NB4 (cell line): ENCODE results near the gene SH3PXD2A.

Source experiments
- CTCF ChIP-seq: IDR thresholded peaks from one replicate; pipeline ENCODE4 v1.5.1; 2012; ENCODE audit warnings: low read depth, low read length
- MYC ChIP-seq: IDR thresholded peaks from 2 replicates; pipeline ENCODE4 v1.6.1; 2011; ENCODE audit warnings: low read depth, low read length
- POLR2A ChIP-seq: IDR thresholded peaks from 2 replicates; pipeline ENCODE4 v1.6.1; 2011; ENCODE audit warnings: mild to moderate bottlenecking; ENCODE audit not compliant: insufficient read length; ENCODE audit errors: extremely low read depth

GRCh38 chr10:103712898-103713498, 142.4 kb downstream of the SH3PXD2A start:
- TF ChIP-seq CTCF (peak; percentile 87), POLR2A (no peak), MYC (0 out of 2 replicates have a peak, but pooled peaks have one; percentile 8)
